Colonic mucosa (tissue), 4 donors: ENCODE data around the gene CD93. TPM values are rescaled to one million over a fixed set of nuclear protein-coding genes. Genes with fewer than 3 reads are reported as not detected.

Experiments
- DNase-seq: peaks from one replicate; pipeline ENCODE4 v3.0.0-alpha.2; 2020
- H3K27ac ChIP-seq: fragments of 200-600 bp; one replicate; pipeline ENCODE4 v1.8.0; 2021
- H3K27me3 ChIP-seq: fragments of 200-600 bp; one replicate; pipeline ENCODE4 v1.8.0; 2021
- H3K36me3 ChIP-seq: fragments of 200-600 bp; one replicate; pipeline ENCODE4 v1.8.0; 2021
- H3K4me1 ChIP-seq: fragments of 200-600 bp; one replicate; pipeline ENCODE4 v1.8.0; 2021; ENCODE audit warnings: mild to moderate bottlenecking
- H3K4me3 ChIP-seq: fragments of 200-600 bp; one replicate; pipeline ENCODE4 v1.8.0; 2021
- H3K9ac ChIP-seq, 2 donors: one replicate each; pipeline ENCODE4 v1.7.0; 2013; ENCODE audit warnings: control low read depth in 2 of 2, low read depth in 2 of 2, low read length in 2 of 2
- H3K9me3 ChIP-seq: fragments of 200-600 bp; one replicate; pipeline ENCODE4 v1.8.0; 2021
- CTCF ChIP-seq: fragments of 200-600 bp; IDR thresholded peaks from one replicate; pipeline ENCODE4 v1.8.0; 2022; ENCODE audit warnings: antibody characterized with exemption, mild to moderate bottlenecking
- intact Hi-C: fragments of 100-400 bp; cut with DNase I; formaldehyde crosslinking; loops from one replicate; pipeline ENCODE4 v1.14.1; 2022
- total RNA-seq, 2 donors: library from RNA; stranded (reverse); fragmentation: NEBNext Ultra II Directional in 1 of 2; extraction: Animal tissue kit (Norgen Biotek cat#: 25700) in 1 of 2; gene quantifications; one replicate each; pipeline ENCODE4 v1.2.1, GENCODE V29; 2021
- donor health status: healthy.
- donor health status: DM: no; HTN: no; CAD: no.
- donor health status: DM: no; HTN: no; CAD: no.

CD93 gene
- total RNA-seq, 2 donors from 2014 or later, result 5.3 to 20.3 TPM

GRCh38 chr20:23126281-23127061 lies 40.3 kb upstream of the CD93 start:
- no peak overlapping the region for H3K9ac ChIP-seq
- no peak for TF ChIP-seq CTCF
- no peaks in the 10 kb centered on the region for H3K27me3 ChIP-seq
- H3K36me3 ChIP-seq, result no peaks in the 10 kb centered on the region
- no peaks in the 10 kb centered on the region for H3K9me3 ChIP-seq
- H3K4me1 ChIP-seq, result no peaks in the 10 kb centered on the region
- DNase-seq, result no peak
- H3K4me3 ChIP-seq, result no peak overlapping the region
- intact Hi-C loops, result no loop called here
- peak overlapping the region; percentile 57 for H3K27ac ChIP-seq

GRCh38 chr20:23125625-23126191 lies 39.6 kb upstream of the CD93 start:
- DNase-seq, result no peak
- no peaks in the 10 kb centered on the region for H3K36me3 ChIP-seq
- no peak for TF ChIP-seq CTCF
- H3K27ac ChIP-seq, result peak overlapping the region; percentile 57
- H3K4me3 ChIP-seq, result no peak overlapping the region
- no peak overlapping the region for H3K9ac ChIP-seq
- no peaks in the 10 kb centered on the region for H3K27me3 ChIP-seq
- H3K4me1 ChIP-seq, result no peaks in the 10 kb centered on the region
- intact Hi-C loops, result no loop called here
- H3K9me3 ChIP-seq, result no peaks in the 10 kb centered on the region

- Histone ChIP-seq H3K4me3 (no peak overlapping the region), H3K27ac (no peak overlapping the region), H3K27me3 (no peaks in the 10 kb centered on the region), H3K9ac (no peak overlapping the region), H3K36me3 (no peaks in the 10 kb centered on the region), H3K4me1 (no peaks in the 10 kb centered on the region), H3K9me3 (no peaks in the 10 kb centered on the region)
- TF ChIP-seq CTCF, result no peak
- intact Hi-C loops, result no loop called here
- DNase-seq, result no peak
Measured at GRCh38 chr20:23125159-23125558, 39.0 kb upstream of the CD93 start.

GRCh38 chr20:23123886-23124285 lies 37.8 kb upstream of the CD93 start:
- TF ChIP-seq CTCF, result no peak
- no peaks in the 10 kb centered on the region for H3K36me3 ChIP-seq
- no peak overlapping the region for H3K4me3 ChIP-seq
- no peaks in the 10 kb centered on the region for H3K27me3 ChIP-seq
- H3K9me3 ChIP-seq, result no peaks in the 10 kb centered on the region
- no peak overlapping the region for H3K27ac ChIP-seq
- DNase-seq, result no peak
- no peak overlapping the region for H3K9ac ChIP-seq
- intact Hi-C loops, result no loop called here
- H3K4me1 ChIP-seq, result no peaks in the 10 kb centered on the region

GRCh38 chr20:23122796-23123655 lies 36.9 kb upstream of the CD93 start:
- no peak overlapping the region for H3K9ac ChIP-seq
- H3K4me1 ChIP-seq, result no peaks in the 10 kb centered on the region
- H3K4me3 ChIP-seq, result no peak overlapping the region
- no peak for TF ChIP-seq CTCF
- DNase-seq, result no peak
- no peaks in the 10 kb centered on the region for H3K27me3 ChIP-seq
- no peaks in the 10 kb centered on the region for H3K9me3 ChIP-seq
- intact Hi-C loops, result no loop called here
- no peak overlapping the region for H3K27ac ChIP-seq
- H3K36me3 ChIP-seq, result no peaks in the 10 kb centered on the region
